Measurements from ENCODE around the gene UQCRC2.

DNA sequence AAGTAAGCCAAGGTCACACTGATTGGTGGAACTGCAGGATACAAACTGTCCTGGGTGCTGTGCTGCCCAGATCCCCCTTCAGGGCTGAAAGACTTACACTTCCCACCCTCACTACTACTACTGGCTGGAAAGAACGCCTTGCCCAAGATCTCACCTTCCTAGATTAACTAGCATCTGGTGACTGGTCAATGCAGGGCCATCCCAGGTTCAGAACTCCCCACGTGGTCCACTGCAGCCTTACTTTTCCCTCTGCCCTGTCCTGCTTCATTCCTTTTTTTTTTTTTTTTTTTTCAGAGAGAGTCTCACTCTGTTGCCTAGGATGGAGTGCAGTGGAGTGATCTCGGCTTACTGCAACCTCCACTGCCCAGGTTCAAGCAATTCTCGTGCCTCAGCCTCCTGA, 50.0 kb downstream of the UQCRC2 start:
- TF ChIP-seq, protein P1, sequence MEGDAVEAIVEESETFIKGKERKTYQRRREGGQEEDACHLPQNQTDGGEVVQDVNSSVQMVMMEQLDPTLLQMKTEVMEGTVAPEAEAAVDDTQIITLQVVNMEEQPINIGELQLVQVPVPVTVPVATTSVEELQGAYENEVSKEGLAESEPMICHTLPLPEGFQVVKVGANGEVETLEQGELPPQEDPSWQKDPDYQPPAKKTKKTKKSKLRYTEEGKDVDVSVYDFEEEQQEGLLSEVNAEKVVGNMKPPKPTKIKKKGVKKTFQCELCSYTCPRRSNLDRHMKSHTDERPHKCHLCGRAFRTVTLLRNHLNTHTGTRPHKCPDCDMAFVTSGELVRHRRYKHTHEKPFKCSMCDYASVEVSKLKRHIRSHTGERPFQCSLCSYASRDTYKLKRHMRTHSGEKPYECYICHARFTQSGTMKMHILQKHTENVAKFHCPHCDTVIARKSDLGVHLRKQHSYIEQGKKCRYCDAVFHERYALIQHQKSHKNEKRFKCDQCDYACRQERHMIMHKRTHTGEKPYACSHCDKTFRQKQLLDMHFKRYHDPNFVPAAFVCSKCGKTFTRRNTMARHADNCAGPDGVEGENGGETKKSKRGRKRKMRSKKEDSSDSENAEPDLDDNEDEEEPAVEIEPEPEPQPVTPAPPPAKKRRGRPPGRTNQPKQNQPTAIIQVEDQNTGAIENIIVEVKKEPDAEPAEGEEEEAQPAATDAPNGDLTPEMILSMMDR (optimal IDR thresholded peaks at IDR 0.05 in 1 of 3, IDR thresholded peaks at IDR 0.05 in 1 of 3, conservative IDR thresholded peaks at IDR 0.05 in 1 of 3; ENCODE audit: extremely low read depth in 1 of 3, insufficient read depth in 2 of 3, low read length in 3 of 3): no peak
- no peak for TF ChIP-seq EZH2 (IDR thresholded peaks at IDR 0.05; ENCODE audit: low read length)
